ENCODE data around the gene B3GNT9.

Gene B3GNT9, protein sequence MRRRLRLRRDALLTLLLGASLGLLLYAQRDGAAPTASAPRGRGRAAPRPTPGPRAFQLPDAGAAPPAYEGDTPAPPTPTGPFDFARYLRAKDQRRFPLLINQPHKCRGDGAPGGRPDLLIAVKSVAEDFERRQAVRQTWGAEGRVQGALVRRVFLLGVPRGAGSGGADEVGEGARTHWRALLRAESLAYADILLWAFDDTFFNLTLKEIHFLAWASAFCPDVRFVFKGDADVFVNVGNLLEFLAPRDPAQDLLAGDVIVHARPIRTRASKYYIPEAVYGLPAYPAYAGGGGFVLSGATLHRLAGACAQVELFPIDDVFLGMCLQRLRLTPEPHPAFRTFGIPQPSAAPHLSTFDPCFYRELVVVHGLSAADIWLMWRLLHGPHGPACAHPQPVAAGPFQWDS

DNA sequence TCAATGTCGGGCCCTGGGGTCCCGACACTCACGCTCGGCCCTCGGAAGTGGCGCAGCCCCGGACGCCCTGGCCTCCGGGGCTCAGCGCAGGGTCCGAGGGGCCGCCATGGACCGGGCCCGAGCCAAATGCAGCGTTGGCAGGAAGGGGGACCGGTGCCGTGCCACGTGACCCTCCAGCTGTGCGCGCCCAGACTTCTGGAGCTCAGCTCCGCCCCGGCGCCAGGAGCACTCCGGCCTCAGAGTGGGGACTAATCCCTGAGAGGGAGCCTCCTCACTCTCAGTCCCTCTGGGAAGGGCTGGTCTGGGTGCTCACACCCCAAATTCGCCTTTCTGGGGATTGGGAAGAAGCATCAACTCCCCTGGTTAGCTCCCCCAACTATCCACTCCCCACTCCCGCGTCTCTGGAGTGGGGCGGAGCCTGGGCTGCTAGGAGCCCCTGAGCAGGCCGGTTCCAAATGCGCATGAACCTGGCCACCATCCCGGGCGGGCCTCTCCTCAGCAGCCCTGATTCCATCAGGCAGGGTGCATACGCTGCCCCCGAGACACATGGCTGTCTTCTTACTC, at the start of gene B3GNT9:
Gene B3GNT9 (minus strand): TSS at position 166 of the 564 bp plus-strand sequence. CDS start 513 bp downstream, outside the sequence.
- peak in 42 of 51 donors; percentile 29 to 82 (median 62) for DNase-seq

DNA sequence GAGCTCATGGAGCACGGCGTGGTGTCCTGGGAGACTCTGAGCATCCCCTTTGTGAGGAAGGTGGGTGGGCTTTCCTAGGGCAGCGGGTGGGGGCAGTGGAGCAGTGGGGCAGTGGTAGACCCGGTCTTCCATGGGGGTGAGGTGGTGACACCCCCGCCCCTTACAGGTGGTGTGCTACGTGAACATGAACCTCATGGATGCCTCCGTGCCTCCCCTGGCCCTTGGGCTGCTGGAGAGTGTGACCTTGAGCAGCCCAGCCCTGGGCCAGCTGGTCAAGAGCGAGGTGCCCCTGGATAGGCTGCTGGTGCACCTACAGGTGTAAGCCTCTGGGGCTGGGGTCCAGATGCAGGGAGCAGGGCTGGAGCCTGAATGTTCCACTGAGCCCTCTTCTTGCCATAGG, 49.7 kb upstream of the B3GNT9 start:
- no peak for DNase-seq

DNA sequence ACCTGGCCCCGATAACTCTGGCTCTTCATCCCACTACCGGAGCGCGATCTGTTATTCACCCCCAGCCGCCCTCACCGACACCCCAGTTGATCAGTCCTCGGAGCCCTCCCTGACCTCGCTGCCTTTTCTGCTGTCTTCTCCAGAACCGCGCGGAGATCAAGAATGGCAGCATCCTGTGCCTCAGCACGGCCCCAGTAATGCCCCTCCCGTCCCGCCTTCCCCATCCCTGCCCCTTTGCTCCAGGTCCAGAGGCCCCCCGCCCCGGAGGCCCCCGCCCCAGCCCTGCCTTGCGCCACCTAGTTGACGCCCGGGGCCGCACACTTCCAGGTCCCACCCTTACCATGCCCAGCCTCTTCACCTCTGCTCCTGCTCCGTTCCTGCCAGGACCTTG, 49.0 kb upstream of the B3GNT9 start:
- no peak for DNase-seq

DNA sequence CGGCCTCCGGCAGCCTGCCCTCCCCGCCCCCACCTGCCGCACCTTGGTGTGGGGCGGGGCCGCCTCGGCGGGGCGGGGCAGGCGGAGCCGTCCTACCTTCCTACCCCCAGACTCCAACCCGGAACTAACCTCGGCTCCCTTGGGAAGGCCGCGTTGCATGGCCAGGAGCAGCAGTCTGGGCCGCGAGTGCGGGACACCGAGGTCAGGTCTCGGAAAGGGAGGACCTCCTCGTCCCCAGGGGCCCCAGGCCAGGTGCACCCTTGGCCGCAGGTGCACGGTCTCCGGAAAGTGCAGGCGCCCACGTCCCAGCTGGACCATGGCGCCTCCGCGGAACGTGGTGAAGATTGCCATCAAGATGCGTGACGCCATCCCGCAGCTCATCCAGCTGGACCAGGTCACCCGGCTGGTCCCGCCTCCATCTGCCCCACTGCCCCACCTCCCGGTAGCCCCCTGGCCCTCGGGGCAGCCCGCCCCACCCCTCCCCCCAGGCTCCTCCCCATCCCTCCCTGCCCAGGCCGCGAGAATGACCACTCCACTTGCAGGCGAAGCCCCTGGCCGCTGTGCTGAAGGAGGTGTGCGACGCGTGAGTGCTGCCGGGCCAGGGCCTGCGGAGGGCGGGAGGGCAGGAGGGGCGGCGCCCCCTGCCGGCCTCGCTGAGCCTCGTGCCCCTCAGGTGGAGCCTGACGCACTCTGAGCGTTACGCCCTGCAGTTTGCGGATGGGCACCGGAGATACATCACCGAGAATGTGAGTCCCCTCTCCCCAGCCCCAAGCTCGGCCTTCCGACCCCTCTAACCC, 48.4 kb upstream of the B3GNT9 start, which contains the start of gene ELMO3:
Gene ELMO3 (plus strand): TSS at position 121 of the 797 bp plus-strand sequence. CDS start 196 bp downstream, at position 317.
- peak in 1 of 51 donors; percentile 20 for DNase-seq

DNA sequence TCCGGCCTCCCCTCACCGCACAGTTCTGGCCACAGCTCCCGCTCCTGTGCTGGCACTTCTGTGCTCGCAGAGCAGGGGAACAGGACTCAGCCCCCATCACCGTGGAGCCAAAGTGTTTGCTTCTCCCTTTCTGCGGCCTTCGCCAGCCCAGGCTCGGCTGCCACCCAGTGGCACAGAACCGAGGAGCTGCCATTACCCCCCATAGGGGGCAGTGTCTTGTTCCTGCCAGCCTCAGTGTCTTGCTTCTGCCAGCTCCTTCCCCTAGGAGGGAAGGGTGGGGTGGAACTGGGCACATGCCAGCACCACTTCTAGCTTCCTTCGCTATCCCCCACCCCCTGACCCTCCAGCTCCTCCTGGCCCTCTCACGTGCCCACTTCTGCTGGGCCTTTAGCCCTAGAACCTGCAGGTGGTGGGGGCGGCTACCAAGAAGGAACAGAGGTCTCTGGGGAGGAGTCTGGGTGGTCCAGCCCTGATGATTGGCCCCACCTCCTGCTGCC, 47.5 kb upstream of the B3GNT9 start:
- DNase-seq, result peak in 26 of 51 donors; percentile 4 to 54 (median 30)

DNA sequence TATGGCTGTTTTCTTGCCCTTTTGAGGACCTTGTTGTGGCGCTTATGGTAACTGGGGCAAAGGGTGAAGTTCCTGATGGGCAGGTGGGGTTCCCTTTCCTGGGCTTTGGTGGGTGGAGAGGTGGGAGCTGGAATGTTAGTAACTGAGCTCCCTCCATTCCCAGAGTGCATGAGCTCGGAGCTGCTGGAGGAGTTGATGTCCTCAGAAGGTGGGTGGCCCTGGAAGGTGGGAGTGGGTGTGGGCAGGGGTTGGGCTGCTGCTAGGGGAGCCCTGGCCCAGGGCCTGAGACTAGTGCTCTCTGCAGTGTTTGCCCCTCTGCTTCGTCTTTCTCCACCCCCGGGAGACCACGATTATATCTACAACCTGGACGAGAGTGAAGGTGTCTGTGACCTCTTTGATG, 46.9 kb upstream of the B3GNT9 start:
- DNase-seq, result no peak

DNA sequence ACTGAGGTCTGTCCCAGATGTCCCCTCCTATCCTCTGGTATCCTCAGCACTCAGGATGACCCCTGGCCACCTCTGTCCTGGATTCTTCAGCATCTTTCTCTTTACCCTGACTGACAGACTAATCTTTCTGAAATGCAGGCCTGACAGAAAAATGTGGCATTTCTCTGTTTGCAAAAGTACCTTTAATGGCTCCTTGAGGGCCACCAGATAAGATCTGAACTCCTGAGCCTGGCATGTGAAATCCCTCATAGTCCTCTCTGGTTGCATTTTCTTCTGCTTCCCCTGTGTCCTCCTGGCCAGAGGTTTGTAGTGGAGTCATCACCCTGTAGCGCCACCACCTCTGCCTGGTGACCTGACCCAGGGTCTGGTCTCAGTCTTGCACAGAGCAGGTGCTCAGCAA, 46.1 kb upstream of the B3GNT9 start:
- DNase-seq, result no peak

DNA sequence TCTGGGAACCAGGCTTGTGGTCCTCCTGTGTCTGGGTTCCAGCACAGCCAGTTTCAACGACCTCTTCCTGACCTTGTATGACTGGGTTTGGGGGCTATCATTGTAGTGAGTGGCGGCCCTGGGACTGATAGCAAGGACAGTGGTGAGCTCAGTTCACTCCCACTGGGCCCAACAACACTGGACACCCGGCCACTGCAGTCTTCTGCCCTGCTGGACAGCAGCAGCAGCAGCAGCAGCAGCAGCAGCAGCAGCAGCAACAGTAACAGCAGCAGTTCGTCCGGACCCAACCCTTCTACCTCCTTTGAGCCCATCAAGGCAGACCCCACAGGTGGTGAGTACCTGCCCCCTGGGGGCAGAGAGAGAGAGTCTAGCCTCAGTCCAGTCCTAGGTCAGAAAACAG, 44.9 kb upstream of the B3GNT9 start:
- no peak for DNase-seq

DNA sequence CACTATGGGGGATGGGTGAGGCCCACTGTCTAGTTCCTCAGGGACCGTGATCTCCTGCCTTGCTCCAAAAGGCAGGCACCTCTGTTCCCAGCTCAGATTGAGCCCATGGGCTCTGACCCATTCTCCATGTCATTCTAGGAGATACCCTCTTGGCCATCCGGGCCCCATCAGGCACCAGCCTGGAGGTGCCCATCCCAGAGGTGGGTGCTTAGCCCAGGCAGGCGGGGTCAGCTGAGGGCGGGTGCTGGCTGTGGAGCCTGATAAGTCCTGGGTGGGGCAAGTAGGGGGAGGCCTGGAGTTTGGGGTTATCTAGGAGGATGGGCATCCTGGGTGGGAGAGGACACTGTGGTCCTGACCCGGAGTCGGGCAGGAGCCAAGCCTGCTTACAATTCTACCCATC, 43.5 kb upstream of the B3GNT9 start:
- no peak for DNase-seq

DNA sequence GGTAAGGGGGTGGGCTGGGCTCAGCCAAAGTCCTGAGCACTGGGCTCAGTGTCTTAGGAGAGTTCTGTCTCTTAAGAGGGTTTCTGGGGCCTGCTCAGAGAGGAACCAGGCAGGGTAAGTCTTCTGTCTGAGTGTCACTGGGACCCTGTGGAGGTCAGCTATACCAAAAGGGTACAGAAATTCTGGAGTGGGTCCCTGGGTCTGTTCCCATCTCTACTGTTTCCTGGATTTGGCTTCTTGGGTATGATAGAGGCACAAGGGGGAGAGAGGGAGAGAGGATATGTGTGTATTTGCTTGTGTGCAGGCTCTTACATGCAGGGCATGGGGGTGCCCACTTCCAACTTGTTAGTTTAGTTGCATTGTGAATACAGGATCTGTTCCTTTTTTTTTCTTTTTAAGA, 42.7 kb upstream of the B3GNT9 start:
- DNase-seq, result no peak

DNA sequence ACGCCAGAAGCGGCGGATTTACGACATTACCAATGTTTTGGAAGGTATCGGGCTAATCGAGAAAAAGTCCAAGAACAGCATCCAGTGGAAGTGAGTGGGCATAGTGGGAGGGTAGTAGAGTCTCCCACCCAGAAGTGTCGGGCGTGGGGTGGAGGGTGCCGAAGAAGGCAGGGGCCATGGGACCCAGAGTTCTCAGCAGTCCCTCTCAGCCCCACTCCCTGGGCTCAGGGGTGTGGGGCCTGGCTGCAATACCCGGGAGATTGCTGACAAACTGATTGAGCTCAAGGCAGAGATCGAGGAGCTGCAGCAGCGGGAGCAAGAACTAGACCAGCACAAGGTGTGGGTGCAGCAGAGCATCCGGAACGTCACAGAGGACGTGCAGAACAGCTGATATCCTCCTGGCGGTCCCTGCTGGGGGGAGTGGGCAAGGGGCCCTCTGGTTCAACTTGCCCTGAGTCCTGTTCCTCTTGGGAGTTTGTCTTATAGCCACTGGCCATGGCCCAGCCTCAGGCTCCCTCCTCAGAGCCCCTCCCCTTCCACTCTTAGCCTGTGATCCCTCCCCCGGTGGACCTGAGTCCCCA, 42.1 kb upstream of the B3GNT9 start:
- no peak for DNase-seq

DNA sequence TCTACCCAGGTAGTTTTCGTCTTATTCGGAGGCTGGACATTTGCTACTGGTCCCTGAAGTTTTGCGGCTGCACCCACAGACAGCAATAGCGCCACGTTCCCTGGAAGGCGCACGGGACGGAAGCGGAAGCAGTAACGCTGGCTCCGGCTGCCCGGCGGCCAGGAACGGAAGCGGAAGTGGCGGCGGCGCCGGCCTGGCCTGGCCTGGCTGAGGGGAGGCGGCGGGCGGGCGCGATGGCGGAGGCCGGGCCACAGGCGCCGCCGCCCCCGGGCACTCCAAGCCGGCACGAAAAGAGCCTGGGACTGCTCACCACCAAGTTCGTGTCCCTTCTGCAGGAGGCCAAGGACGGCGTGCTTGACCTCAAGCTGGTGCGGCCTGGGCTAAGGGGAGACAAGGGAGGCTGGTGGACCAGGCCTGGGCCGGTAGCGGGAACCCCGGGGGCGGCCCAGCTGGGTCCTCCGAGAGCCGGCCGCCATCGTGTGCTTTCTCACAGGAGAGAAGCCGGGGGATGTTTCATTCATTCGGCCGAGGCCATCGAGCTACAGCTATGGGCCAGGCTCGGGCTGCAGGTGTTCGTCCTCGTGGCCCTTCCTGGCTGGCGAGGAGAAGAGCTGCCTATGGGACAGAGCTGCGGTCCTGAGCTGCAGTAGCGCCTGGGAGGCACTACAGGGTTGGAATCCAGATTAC, 41.3 kb upstream of the B3GNT9 start, which contains the start of gene E2F4:
Gene E2F4 (plus strand): TSS at position 161 of the 687 bp plus-strand sequence. CDS start 73 bp downstream, at position 234.
- peak; percentile 33 to 94 (median 88) for DNase-seq

DNA sequence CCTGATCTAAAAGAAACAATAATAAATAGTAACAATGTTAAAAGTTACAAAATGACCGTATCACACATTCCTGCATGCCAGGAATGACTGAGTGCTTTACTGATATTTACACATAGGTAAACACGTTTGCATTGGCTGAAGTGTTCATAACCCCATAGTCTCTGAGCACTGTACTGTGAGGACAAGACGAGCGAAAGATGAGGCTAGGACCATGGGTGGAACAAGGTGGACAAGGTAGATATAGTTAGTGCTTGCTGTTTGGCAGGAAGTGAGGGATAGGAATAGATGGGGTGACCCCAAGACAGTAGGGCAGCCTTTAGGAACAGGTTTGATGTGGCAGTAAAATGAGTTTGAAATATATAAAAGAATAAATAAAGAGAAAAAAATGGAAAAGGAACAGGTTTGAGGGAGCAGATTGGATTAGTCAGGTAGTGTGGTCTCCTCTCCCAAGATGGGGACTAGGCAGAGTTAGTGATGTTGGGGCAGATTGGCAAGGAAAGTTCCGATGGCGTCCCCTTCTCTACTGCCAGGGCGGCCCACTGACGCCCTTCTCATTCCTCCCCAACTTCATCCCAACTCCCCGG, 40.7 kb upstream of the B3GNT9 start:
- no peak for DNase-seq

DNA sequence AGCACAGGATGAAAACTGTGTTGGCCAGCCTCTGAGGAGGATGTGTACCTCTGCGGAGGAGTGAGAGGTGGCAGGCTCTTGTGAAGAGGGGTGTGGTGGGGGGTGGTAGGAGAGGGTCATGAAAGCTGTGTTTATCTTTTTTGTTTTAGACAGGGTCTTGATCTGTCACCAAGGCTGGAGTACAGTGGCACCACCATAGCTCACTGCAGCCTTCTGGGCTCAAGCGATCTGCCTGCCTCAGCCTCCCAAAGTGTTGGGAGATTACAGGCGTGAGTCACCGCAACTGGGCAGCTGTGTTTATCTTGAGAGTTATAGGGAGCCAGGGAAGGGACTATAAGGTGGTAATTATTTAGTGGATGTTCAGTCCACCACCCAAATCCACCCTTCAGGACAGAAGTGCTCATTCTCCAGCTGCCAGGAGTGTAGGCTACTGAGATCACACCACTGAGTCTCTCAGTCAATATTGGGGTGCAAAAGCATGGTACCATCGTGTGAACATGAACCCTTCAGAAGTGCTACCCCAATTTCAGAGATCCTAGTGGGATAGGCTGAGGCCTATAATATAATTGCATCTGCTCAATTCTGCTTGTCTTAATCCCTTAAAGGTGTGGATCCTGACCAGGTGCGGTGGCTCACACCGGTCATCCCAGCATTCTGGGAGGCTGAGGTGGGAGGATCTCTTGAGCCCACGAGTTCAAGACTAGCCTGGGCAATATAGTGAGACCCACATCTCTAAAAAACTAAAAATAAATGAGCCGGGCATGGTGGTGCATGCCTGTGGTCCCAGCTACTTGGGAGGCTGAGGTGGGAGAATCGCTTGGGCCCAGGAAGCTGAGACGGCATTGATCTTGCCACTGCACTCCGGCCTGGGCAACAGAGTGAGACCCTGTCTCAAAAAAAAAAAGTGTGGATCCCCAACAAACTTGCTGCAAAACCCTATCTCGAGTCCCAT, 39.9 kb upstream of the B3GNT9 start:
- no peak for DNase-seq

DNA sequence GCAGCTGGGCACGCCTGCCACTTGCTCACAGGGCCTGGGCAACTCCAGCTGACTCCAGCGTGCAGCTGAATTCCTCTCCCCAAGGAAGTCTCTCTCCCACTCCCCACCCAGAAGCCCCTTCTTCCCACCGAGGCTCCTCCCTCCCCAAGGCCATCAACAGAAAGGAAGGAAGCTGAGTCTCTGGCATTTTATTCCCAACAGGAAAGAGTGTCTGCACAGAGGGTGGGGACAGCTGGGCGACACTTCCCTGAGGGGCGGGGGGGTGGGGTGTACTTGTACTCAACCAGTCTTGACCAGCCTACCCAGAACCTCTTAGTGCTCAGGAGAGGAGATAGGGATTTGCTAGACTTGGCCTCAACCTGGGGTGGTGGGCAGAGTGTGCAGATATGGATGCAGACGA, 39.2 kb upstream of the B3GNT9 start, which contains the start of gene EXOC3L1:
Gene EXOC3L1 (minus strand): TSS at position 96 of the 400 bp plus-strand sequence. CDS start 460 bp downstream, outside the sequence.
- no peak for DNase-seq

DNA sequence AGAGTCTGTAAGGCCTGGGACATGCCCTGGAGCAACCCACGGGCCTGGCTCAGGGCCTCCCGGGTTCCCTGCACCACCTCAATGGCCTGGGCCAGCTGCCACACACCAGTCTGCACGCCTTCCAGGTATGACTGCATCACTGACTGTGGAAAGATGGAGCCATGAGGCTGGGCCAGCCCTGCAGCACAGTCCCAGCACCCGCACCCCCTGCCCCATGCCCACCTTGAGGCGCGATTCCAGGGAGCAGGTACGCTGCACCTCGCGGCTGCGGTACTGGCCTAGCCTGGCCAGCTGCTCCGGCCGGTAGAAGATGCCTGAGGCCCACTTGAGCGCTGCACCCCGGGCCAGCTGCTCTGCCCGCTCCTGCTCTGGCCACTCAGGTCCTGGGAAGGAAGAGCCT, 38.0 kb upstream of the B3GNT9 start:
- no peak for DNase-seq

DNA sequence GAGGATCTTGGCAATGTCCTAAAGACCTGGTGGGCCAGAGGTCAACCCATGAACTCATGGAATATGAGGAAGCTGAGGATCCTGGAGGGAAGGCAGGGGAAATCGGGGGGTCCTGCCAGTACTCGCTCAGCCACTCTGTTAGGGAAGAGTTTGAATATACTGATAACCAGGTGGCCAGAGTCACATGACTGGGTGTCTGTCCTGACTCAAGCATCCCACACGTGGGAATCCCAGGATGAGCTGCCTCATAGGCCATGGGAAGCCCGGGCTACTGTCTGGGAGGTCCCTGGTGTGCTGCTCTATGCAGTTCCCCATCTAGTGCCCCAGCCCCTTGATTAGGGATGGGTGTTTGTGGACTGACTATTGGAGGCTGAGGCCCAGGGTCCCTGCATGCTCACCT, 37.5 kb upstream of the B3GNT9 start:
- DNase-seq, result no peak

DNA sequence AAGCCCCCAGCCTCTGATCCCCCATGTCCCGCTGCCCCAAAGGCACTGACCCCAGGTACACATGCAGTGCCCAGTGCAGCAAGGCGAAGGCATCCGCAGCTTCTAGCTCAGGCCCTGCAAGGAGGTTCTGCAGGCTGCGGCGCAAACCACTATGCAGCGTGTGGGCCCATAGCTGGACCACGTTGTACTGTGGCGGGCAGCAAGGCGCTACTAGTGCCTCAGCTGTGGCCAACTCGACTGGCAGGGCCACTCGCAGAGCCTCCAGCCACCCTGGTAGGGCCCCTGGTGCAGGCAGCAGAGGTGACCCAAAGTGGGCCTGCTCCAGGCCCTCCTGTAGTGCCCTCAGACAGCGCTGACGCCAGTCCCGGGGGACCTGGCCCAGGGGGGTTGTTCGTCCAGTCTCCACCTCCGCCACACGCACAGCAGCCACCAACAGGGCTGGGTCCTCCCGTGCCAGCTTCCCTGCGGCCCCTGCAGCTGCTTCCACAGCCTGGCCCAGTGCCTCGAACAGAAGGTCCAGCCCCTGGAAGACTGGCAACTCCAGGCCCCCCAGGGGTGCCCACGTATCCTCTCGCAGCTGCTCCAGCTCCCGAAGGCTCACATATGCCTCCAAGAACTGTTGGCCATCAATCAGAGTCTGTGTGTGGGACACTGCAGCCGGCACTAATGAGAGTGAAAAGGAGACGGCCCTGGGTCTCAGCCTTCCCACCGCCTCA, 36.5 kb upstream of the B3GNT9 start:
- no peak for DNase-seq
